GM18505 (cell line): ENCODE data around the gene TPK1.
A peak's percentile ranks its signal among the peaks of the same experiment; 100 is the strongest.

Experiments
- ATAC-seq: cut with Tn5 transposase; IDR thresholded peaks from one replicate; pipeline ENCODE4 v1.9.1; 2021; ENCODE audit not compliant: unreplicated experiment
- POLR2A ChIP-seq: IDR thresholded peaks from 4 replicates; pipeline ENCODE4 v1.6.1; 2011; ENCODE audit warnings: borderline replicate concordance; ENCODE audit not compliant: insufficient read depth, insufficient read length; ENCODE audit errors: extremely low read depth

TPK1 gene

DNA sequence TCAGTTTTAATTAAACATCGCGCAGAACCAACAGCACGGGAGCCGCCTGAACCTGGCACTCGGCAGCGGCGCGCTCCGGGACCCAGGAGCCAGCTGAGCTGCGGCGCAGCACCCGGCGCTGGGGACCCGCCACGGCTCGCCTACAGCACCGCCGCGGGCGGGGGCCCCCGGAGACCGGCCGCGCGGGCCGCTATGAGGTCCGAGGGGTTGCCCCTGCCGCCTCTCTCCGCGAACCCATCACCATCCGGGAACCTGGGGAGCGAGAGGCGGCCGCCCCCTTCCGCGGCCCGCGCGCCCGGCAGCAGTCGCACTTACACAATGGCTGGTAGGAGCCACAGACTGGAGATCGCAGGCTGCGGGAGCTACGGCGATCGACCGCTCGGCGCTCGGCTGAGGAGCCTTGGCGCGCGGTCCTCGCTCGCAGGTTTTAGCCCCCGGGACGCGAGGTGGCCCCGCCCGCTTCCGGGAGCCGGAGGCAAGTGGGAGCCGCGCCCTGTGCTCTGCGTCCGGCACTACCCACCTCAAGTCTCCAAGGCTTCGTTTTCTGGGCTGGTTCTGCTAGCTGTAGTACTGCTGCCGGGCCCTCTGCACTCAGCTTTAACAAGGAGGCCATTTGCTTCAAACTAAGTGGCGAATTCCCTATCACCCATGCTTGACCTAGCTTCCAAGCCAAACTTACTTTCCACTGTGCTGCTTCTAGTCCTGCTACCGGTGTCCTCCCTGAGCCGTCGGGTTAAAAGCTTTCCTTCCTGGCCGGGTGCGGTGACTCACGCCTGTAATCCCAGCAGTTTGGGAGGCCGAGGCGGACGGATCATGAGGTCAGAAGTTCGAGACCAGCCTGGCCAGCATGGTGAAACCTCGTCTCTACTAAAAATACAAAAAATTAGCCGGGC is at the start of gene TPK1:
Gene TPK1, minus strand, starts transcription at position 402 of the 893 bp plus-strand sequence. CDS start 451 bp downstream, outside the sequence.
- ATAC-seq, result peak; percentile 89

DNA sequence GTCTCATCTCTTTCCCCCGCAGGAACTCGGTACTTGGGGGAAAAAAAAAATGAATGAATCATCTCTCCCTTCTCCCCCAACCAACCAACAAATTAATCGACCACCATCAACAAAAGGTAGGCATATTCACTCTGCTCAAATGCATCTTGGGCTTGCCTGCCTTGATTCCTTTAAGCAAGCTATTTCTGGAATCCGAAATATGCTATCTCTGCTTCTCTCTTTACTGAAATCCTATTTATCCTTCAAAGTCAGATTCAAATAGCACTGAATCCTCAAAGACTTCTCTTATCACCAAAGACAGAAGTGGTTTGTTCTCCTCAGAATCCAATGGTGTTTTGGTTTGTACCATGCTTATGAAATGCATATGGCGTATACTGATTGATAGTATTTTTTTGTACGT is 49.6 kb upstream of the TPK1 start:
- ATAC-seq, result no peak
- no peak for TF ChIP-seq POLR2A

More for the DNA sequence above, at the start of gene TPK1:
- peak; percentile 92 for TF ChIP-seq POLR2A

DNA sequence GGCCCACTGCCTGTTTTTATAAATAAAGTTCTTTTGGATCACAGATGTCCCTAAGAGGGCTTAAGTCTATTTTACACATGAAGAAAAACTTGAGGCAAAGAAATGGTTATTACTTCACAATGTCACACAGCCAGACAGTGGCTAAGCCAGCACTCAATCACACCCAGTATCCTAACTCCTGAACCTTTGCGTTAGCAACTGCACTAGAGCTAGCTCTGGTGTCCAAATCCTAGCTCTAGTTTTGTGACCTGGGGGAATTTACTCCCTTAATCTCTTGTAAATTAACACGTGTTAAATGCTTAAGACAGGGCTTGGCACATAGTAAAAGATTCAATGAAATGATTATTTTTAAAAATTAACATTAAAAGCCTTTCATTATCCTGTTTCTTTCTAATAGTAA is 49.0 kb upstream of the TPK1 start:
- no peak for ATAC-seq
- no peak for TF ChIP-seq POLR2A

DNA sequence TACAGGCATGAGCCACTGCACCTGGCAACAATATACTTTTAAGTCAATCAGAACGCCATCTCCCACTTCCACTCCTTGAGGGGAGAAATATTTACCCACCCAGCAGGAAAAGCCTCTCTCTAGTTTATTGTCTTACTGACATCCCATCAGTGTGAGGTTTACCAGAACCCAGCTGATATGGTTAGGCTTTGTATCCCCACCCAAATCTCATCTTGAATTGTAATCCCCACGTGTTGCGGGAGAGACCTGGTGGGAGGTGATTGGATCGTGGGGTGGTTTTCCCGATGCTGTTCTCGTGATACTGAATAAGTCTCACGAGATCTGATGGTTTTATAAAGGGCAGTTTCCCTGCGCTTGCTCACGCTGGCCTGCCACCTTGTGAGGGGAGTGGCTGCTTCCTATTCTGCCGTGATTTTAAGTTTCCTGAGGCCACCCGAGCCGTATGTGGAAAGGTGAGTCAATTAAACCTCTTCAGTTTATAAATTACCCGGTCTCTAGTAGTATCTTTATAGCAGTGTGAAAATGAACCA is 37.5 kb upstream of the TPK1 start:
- no peak for TF ChIP-seq POLR2A
- no peak for ATAC-seq

DNA sequence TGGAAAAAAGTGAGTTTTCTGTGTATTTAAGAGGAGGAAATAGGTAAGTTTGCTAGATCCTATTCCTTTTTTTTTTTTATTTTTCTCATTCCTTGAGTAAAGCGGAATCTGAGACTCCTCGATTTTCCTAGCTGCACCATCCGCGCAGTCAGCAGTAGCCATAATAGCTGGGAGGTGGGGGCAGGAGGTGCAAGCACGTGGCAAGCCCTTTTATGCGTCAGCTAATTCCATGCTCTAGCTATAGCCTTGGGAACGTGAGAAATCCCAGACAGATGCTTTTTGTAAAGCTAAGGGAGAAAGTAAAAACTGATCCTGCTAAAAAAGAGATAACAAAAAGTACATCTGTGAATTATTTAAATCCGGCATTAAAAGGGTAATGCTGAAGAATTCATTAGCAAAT is 33.2 kb upstream of the TPK1 start:
- TF ChIP-seq POLR2A, result no peak

DNA sequence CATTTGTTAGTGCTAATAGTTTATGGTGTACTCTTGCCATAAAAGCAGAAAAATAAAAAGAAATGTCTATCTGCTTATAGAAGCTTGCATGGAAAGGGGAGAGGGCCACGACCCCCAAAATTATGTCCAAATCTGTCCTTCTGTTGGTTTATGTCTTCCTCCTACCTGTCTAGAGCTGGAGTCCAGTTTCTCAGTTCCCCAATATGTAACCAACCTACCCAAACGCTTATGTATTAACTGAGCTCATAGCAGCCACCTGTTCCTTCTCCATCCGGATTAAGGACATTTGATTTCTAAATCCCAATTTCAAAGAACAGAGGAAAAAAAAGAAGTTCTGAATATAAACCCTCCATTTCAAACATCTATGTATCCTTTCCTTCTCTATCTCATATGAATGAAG is 30.3 kb upstream of the TPK1 start:
- TF ChIP-seq POLR2A, result no peak
- no peak for ATAC-seq

More for the DNA sequence above, 33.2 kb upstream of the TPK1 start:
- ATAC-seq, result no peak

DNA sequence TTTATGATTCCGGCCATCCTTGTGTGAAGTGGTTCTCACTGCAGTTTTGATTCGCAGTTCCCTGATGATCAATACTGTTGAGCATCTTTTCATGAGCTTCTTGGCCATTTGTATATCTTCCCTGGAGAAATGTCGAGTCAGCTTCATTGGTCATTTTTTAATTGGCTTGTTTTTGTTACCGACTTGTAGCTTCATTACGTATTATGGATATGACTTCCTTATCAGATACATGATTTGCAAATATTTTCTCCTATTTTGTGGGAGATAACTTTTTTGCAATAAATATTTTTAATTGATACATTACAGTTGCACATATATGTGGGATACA is 27.4 kb upstream of the TPK1 start:
- TF ChIP-seq POLR2A, result no peak
- no peak for ATAC-seq

DNA sequence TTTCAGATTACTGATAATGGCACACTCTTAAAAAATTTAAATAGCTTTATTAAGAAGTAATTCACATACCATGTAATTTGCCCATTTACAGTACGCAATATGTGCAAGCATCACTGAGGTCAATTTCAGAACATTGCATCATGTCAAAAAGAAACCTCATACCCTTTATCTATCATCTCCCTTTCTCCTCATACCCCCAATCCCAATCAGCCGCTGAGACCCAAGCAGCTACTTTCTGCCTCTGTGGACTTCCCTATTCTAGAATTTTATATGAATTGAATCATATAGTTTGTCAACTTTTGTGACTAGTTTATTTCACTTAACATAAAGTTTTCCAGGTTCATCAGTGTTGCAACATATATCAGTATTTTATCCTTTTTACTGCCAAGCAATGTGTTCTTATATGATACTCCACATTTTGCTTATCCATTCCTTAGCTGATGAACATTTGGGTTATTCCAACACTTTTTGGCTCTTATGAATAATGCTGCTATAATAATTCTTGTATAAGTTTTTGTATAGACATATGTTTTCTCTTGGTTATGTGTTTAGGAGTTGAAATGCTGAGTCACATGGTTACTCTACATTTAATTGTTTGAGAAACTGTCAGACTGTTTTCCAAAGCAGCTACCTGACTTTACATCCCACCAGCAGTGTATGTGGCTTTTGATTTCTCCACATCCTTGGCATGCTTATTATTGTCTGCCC is 26.9 kb upstream of the TPK1 start:
- no peak for ATAC-seq
- no peak for TF ChIP-seq POLR2A

DNA sequence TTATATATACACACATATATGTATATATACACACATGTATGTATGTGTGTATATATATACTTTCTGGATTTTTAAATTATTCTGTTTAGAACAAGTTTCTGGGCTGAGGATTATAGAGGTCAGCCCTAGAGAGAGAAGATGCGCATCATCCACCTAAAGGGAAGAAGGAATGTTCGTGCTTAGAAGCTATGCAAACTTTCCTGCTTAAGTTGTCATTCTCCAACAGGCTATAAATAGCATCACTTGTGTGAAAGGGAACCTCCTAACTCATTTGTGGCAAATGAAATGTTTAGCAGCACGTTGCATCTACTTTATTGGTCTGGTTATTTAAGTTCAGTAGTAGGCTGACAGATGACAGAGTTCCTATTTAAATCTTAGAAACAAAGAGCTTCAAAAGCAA is 23.9 kb upstream of the TPK1 start:
- no peak for ATAC-seq
- TF ChIP-seq POLR2A, result no peak

DNA sequence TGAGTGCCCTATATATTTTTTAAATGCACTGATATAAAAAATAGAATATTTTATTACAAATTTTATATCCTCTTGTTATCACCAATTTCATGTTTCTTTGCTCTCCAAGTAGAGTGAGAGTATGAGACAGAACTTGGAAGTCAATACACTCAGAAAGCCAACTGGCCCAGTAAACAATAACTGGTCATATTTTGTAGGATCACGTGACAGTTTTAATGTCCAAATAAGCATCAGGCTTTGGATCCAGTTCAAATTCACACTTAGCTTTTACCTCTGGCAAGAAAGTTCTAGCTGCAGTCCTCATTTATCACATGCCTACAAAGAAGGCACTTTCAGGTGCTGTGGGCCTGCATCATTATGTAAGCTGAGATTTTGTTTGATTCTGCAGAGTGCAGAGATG is 21.6 kb upstream of the TPK1 start:
- no peak for ATAC-seq

DNA sequence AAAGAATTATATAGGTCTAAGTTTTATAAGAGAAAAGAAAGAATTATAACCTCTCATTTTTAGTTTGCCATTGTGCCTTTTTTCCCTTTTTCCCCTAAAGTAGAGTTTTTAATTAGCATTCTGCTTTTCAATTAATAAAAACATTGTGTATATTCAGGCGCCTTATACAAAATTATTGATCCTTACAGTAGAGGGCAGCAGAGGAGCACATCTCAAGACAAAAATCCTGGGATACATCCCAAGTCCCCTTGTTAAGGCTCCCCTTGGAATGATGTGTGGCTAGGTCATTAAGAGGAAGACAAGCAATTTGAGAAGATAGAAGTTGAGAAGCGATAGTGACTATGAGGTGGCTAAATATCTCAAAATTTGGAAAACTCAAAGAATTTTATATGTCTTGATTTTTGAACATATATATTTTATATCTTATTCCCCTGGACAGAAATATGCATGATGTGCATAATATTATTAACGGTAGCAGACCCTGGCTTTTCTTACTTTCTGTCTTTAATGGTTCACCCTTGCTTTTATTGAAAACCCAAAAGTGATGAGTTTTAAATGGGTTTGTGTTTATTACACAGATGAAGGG is 19.1 kb upstream of the TPK1 start:
- no peak for TF ChIP-seq POLR2A
- ATAC-seq, result no peak

More for the DNA sequence above, 21.6 kb upstream of the TPK1 start:
- TF ChIP-seq POLR2A, result no peak

DNA sequence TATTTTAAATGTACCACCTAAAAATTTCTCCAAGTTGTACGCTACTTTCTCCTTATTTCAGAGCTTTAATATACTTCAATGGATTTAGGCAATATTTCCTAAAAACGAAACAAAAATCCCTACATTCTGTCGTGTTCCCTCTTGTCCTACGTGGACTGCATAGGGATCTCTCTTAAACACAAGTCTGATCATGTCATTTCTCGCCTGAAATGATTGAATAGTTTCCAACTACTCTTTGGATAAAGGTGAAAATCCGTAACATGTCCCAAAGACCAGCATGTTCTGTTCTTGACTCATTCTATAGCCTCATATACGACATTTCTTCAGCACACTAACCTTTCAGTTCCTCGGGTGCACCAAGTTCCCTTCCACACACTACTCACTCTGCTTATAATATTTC is 17.7 kb upstream of the TPK1 start:
- no peak for ATAC-seq
- no peak for TF ChIP-seq POLR2A

DNA sequence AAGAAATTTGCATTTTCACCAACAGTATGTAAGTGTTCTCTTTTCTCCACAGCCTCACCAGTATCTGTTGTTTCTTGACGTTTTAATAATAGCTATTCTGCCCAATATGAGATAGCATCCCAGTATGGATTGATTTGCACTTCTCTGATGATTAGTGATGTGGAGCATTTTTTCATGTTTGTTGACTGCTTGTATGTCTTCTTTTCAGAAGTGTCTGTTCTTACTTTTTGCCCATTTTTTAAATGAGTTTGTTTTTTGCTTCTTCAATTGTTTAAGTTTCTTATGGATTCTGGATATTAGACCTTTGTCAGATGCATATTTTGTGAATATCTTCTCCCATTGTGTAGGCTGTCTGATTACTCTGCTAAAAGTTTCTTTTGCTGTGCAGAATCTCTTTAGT is 12.2 kb upstream of the TPK1 start:
- no peak for TF ChIP-seq POLR2A
- no peak for ATAC-seq
